ENCODE results near the gene SEC24B. TPM values are rescaled to one million over a fixed set of nuclear protein-coding genes. Genes with fewer than 3 reads are reported as not detected.

SEC24B gene
- total RNA-seq, 1 experiment from 2014 or later, result 27.1 TPM

GRCh38 chr4:109432203-109432602 is 1.4 kb upstream of the SEC24B start:
- no peak for TF ChIP-seq CTCF (conservative IDR thresholded peaks at IDR 0.05)
- no peaks in the 10 kb centered on the region for H4K20me1 ChIP-seq (ENCODE audit: control insufficient read depth, insufficient read depth, insufficient read length)
- H3K9ac ChIP-seq (ENCODE audit: extremely low read depth, insufficient read length, low read length), result no peak overlapping the region
- H4K8ac ChIP-seq (replicated peaks; ENCODE audit: insufficient read length, low read depth, low read length), result no peak overlapping the region
- WGBS (ENCODE audit: extremely low coverage, insufficient read length, low lambda C conversion rate), result no CpG with 5 or more reads among the region's 1 CpG
- no peak overlapping the region for H4K5ac ChIP-seq (ENCODE audit: insufficient read length, low read depth, low read length)
- no peaks in the 10 kb centered on the region for H3K9me3 ChIP-seq (ENCODE audit: control insufficient read depth, low read depth, low read length)
- H2BK5ac ChIP-seq (ENCODE audit: insufficient read length, low read length), result no peak overlapping the region
- H3K79me1 ChIP-seq (ENCODE audit: insufficient read depth, low read depth, low read length, poor library complexity, severe bottlenecking), result peaks cover 5% of the 10 kb centered on the region
- Mint-ChIP-seq H3K27ac (peak overlapping the region in 1 of 3 experiments; percentile 72; a peak in 1 of 7 replicates), H3K4me1 (peaks cover 33 to 37% of the 10 kb centered on the region in 2 experiments), H3K9me3 (no peaks in the 10 kb centered on the region), H3K4me3 (peak overlapping the region; percentile 70 to 88; a peak in 4 of 5 replicates), H3K36me3 (ENCODE audit: insufficient read depth in 1 of 3, low read depth in 3 of 3) (peaks cover 2 to 14% (median 13%) of the 10 kb centered on the region in 3 experiments; a peak in 5 of 7 replicates), H3K27me3 (ENCODE audit: low read depth) (no peaks in the 10 kb centered on the region)
- no peaks in the 10 kb centered on the region for H3K27me3 ChIP-seq (ENCODE audit: insufficient read depth, low read length)
- H3K23ac ChIP-seq (ENCODE audit: insufficient read length, low read depth, low read length), result no peak overlapping the region
- H4K91ac ChIP-seq (ENCODE audit: insufficient read length, low read depth, low read length), result no peak overlapping the region
- no peak overlapping the region for H3T11ph ChIP-seq (ENCODE audit: low read length)
- no peak overlapping the region for H2BK20ac ChIP-seq (ENCODE audit: low read depth, low read length, poor library complexity, severe bottlenecking)
- no peak overlapping the region for H3K14ac ChIP-seq (ENCODE audit: insufficient read depth, low read length)
- no peak overlapping the region for H2BK15ac ChIP-seq (ENCODE audit: low read depth, low read length)
- no peak for DNase-seq
- no peak overlapping the region for H3K4me2 ChIP-seq (ENCODE audit: insufficient read depth, insufficient read length, low read length)
- peaks cover 2% of the 10 kb centered on the region; the same call in 1 of the 2 replicates for H3K4me1 ChIP-seq (ENCODE audit: insufficient read depth, low read length)
- H2AK5ac ChIP-seq (ENCODE audit: insufficient read length, low read length), result no peak overlapping the region
- H3K56ac ChIP-seq (ENCODE audit: insufficient read length, low read depth, low read length), result no peak overlapping the region
- H3K27ac ChIP-seq (ENCODE audit: insufficient read length, low read depth, low read length), result no peak overlapping the region
- peaks cover 13% of the 10 kb centered on the region for H3K23me2 ChIP-seq (ENCODE audit: insufficient read length, low read depth, low read length, poor library complexity, severe bottlenecking)
- H3K79me2 ChIP-seq (ENCODE audit: insufficient read depth, low read length), result peaks cover 21% of the 10 kb centered on the region
- H2BK12ac ChIP-seq (ENCODE audit: insufficient read length, low read depth, low read length), result no peak overlapping the region
- H3K4ac ChIP-seq (ENCODE audit: low read depth, low read length), result no peak overlapping the region
- H3K18ac ChIP-seq (ENCODE audit: insufficient read length, low read depth, low read length), result no peak overlapping the region
- no peak overlapping the region for H2AFZ ChIP-seq (ENCODE audit: low read length)
- H2BK120ac ChIP-seq (ENCODE audit: low read depth, low read length, poor library complexity, severe bottlenecking), result no peak overlapping the region

All from H9 (cell line).